GM12892 (cell line): Measurements from ENCODE around the gene TCF4.

Experiments used
- POLR2A ChIP-seq: IDR thresholded peaks from 2 replicates; pipeline ENCODE4 v1.6.1; 2011; ENCODE audit warnings: low read depth, low read length, control low read depth
- POLR2AphosphoS5 ChIP-seq: IDR thresholded peaks from 2 replicates; pipeline ENCODE4 v1.6.1; 2011; ENCODE audit warnings: low read depth, low read length, control low read depth
- TAF1 ChIP-seq: IDR thresholded peaks from 2 replicates; pipeline ENCODE4 v1.6.1; 2011; ENCODE audit warnings: low read depth, mild to moderate bottlenecking, control low read depth, low read length, borderline replicate concordance

DNA sequence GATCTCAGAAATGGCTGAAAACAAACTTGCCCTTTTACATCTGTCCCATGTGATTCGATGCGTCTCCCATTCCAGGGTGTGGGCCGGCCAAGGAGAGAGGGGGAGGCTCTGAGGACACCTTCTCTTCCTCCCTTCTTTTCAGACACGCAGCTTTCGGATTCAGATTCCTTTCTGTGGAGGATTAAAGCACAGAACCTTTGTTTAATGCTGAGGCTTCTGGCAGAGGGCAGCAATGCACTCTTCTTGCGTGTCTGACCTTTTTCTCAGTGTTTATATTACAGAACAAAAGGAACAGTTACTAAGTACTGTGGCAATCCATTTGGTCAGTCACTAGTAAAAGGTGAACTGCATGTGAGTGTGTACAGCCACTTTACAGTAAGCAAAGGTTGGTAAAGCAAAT is 359.8 kb downstream of the TCF4 start:
- TF ChIP-seq POLR2A: no peak
- TF ChIP-seq POLR2AphosphoS5: no peak
- TF ChIP-seq TAF1: no peak
